Measurements from ENCODE around the gene NTRK2.

Gene NTRK2
- 0.48 to 1.4 reads per million in 2 donors for total RNA-seq

GRCh38 chr9:84669288-84670137 lies at the start of gene NTRK2:
Gene NTRK2, plus strand, starts transcription at chr9:84669729. Its CDS starts 1,020 bp downstream, at chr9:84670749.
- DNase-seq, result no peak

DNA sequence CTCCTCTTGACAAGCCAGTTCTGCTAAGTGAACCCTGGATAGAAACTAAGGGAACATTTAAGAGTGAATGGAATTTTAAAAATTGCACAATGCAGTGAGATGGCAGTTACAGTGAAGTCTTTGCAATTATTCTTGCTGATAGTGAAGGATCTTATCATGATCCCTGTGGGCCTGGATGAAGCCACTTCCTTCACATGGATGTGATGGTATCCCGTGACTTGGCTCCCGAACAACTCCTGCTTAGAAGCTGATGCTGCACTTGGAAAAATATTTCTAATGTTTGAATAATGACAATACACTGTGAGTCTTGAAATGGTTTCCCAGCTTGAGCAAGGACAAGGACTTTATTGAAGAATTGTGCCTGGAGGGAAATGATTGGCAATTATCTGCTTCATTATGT lies 49.2 kb upstream of the NTRK2 start:
- no peak for DNase-seq

DNA sequence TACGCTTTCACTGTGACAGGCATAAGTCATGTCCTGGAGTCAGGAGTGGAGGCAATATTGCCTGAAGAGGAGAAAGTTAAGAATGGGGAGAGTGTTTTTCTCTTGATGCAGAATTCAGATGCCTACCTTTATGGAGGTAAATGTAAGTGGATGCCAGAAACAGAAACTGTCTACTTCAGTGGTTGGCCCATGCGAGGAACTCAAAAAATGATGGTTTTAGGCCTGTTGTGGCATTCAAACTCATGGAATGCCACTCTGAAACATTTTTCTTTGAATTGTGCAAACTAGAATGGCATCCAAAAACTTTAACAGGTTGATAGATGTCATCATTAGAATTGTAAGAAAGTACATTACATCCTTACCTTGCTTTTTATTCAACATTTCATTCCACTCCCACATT lies 47.7 kb upstream of the NTRK2 start:
- no peak for DNase-seq

- no peak for DNase-seq
Measured at GRCh38 chr9:84622981-84623380, 46.5 kb upstream of the NTRK2 start.

DNA sequence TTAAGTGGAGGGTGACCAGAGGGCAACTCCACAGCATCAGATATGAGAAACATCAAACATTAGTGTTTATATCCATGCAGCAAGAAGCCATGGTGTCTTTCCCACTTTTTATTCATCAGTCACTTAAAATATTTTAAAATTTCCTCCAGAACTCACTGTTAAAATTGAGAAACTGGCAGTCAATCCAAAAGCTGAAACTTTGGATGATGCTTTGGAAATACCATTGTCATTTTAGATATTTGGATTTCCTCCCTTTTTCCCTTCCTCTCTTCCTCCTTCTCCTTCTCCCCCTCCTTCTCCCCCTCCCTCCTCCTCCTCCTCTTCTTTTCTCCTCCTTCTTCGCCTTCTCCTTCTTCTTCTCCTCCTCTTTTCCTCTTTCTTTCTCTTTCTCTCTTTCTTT lies 33.1 kb upstream of the NTRK2 start:
- no peak for DNase-seq

DNA sequence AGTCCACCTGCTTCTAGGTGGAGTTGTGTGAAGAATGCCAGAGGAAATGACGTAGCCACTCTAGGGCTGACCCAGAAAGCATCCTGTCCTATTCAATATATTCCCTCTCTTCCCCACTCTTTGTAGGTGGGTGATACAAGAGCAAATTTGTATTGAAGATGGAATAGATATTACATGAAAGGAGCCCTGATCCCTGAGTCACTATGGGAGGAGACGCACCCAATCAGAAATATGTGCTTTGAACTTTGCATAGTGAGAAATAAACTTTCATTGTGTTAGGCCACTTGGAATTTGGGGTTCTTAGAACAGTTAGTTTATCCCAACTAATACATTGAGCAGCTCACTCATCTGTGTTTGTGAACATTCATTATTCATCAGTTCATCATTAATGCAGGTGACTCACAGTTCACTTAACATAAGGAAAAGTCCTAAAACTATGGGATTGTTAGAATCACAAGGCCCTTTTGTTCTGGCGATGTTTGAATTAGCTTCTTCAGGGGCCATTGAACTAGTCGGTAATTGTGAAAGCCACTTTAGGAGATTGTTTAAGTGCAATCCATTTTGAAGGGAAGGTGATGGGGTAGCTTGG lies 26.9 kb upstream of the NTRK2 start:
- DNase-seq, result no peak

DNA sequence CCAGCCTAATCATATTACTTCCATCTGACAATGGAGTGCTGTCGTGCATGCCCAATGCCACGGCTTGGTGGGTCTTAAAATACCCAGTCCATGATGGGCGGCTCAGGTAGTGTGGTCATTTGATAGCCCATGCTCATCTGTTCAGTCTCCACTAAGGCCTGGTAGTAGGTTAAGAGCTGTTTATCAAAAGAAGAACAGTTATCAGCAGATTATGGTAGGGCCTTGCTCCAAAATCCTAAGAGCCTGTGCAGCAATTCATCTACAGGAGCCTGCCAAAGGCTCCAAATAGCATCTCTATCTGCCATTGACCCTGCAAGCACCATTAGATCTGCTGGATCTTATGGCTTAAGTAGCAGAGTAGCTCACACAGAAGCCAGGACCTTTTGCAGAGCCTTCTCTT lies 21.8 kb upstream of the NTRK2 start:
- DNase-seq, result no peak

DNA sequence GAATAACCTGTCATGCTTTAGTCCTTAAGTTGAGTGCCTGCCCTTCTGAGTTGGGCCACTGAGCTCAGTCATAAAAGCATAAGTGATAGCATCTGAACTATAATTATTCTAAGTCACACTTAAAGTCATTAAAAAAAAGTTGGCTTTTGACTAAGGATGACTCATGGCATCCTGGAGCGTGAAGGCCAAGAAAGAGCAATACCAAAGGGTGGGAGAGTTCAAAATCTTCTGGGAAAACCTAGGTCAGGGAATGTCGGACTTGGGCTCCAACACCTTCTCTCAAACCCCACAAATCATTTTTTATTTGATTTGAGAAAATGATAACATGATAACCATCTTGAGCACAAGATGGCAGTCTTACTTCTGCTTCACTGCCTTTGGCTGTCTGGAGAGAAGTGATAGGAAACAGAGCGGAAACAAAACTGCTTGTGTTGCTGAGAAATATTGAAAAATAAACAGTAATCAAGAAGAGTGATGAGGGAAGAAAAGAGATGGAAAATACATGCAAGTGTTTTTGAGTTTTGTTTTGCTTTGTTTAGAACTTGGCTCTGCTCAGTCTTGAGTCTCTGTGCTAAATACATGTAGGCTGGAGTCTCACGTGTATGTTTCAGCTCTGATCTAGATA lies 16.9 kb upstream of the NTRK2 start:
- no peak for DNase-seq

GRCh38 chr9:84655447-84655846 lies 14.1 kb upstream of the NTRK2 start:
- no peak for DNase-seq

GRCh38 chr9:84659313-84659712 lies 10.2 kb upstream of the NTRK2 start:
- DNase-seq, result no peak

- no peak for DNase-seq
Measured at GRCh38 chr9:84659773-84660172, 9.8 kb upstream of the NTRK2 start.

- no peak for DNase-seq
Measured at GRCh38 chr9:84667571-84668195, 1.8 kb upstream of the NTRK2 start.

GRCh38 chr9:84668196-84669012 lies 1.1 kb upstream of the NTRK2 start:
- DNase-seq, result no peak

GRCh38 chr9:84669013-84669287 lies 579 bp upstream of the NTRK2 start:
- no peak for DNase-seq

DNA sequence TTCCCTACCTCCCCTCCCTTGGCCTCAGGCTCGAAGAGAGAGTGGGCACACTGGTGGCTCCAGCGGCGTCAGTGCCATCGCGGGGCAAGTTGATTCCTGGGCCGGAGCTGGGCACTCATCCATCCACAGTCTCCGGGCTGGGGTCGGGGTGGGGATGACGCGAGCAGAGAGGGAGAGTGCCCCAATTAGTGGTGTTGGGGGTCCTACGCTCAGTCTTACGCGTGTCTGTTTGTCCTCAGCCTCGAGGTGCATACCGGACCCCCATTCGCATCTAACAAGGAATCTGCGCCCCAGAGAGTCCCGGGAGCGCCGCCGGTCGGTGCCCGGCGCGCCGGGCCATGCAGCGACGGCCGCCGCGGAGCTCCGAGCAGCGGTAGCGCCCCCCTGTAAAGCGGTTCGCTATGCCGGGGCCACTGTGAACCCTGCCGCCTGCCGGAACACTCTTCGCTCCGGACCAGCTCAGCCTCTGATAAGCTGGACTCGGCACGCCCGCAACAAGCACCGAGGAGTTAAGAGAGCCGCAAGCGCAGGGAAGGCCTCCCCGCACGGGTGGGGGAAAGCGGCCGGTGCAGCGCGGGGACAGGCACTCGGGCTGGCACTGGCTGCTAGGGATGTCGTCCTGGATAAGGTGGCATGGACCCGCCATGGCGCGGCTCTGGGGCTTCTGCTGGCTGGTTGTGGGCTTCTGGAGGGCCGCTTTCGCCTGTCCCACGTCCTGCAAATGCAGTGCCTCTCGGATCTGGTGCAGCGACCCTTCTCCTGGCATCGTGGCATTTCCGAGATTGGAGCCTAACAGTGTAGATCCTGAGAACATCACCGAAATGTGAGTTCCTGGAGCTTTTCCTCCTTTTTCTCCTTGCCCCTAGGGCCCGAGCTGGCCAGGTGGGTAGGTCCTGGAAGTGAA lies 861 bp downstream of the NTRK2 start:
- no peak for DNase-seq

- DNase-seq, result no peak
Measured at GRCh38 chr9:84671586-84672521, 2.3 kb downstream of the NTRK2 start.

DNA sequence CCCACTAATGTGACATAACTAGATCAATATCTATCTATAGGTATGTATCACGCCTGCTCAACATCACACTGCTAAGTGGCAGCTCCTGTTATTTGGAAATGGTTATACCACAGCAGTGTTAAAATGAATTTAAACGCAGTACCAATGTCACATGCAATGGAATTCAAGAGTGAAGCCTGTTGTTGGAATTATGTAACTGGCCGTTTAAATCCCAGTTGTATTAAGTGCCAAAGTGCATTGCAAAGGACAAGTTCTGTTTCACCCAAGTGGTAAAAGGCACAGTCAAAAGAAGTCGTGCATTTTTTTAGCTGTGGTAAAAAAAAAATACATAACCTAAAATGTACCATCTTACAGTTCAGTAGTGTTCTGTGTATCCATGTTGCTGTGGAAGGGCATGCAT lies 4.3 kb downstream of the NTRK2 start:
- no peak for DNase-seq

- no peak for DNase-seq
Measured at GRCh38 chr9:84677080-84677479, 7.6 kb downstream of the NTRK2 start.

DNA sequence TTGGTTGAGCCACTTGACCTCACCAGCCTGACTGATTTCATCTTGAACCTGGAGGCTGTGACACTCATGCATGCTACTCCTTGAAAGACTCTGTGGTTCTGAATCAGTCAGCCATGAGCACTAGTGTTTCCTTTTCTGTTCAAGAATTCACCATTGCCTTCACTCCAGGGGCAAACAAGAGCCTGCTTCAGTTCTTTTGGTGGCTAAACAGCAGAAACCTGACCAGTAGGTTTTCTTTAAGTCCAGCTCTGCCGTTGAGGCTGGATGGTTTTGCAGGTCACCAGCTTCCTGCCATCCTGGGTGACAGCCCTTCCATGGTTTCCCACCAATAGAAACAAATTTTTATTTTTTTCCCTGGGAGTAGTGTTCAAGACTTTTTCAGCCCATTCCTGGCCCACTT lies 10.0 kb downstream of the NTRK2 start:
- no peak for DNase-seq

- no peak for DNase-seq
Measured at GRCh38 chr9:84681516-84682285, 12.2 kb downstream of the NTRK2 start.

Data from T-helper 9 cell (primary cell).